PC-9 (cell line): ENCODE data around the gene GNB3. TPM values are rescaled to one million over a fixed set of nuclear protein-coding genes. Genes with fewer than 3 reads are reported as not detected.

ENCODE experiments used
- BruUV-seq: library from RNA; stranded (reverse); fragments of 400-500 nt; replicated peaks from 2 replicates; lab custom pipeline; 2021; lab: Mats Ljungman, UMichigan
- CTCF ChIA-PET: fragments of 300-600 bp; sonication (Branson Sonifier 250); formaldehyde crosslinking; loops from one replicate; lab custom pipeline; 2022; ENCODE audit warnings: antibody characterized with exemption; lab: Charles Lee
- POLR2A ChIA-PET: fragments of 300-600 bp; sonication (Branson Sonifier 250); formaldehyde crosslinking; loops from one replicate; lab custom pipeline; 2022; ENCODE audit warnings: antibody characterized with exemption; ENCODE audit not compliant: unreplicated experiment; lab: Charles Lee
- DNase-seq, 2 experiments: peaks; one replicate each; pipeline versions ENCODE4 v3.0.0 to v3.0.0-alpha.2; 2015 to 2022; ENCODE audit warnings: mixed read lengths in 1 of 2
- H2AFZ ChIP-seq: fragments of 200-600 bp; sonication (generic); 2 replicates; pipeline ENCODE4 v1.8.1; 2017; ENCODE audit warnings: antibody characterized with exemption
- H3F3A ChIP-seq: fragments of 200-600 bp; sonication (generic); 2 replicates; pipeline ENCODE4 v1.8.1; 2017; ENCODE audit warnings: antibody characterized with exemption, mild to moderate bottlenecking, low read depth; ENCODE audit not compliant: insufficient read depth
- H3K27ac ChIP-seq: fragments of 200-600 bp; sonication (generic); 2 replicates; pipeline ENCODE4 v1.6.1; 2016; ENCODE audit warnings: mixed run types
- H3K27me3 ChIP-seq: fragments of 200-600 bp; sonication (generic); 2 replicates; pipeline ENCODE4 v1.6.1; 2016; ENCODE audit warnings: low read depth, mixed run types; ENCODE audit not compliant: insufficient read depth
- H3K36me3 ChIP-seq: fragments of 200-600 bp; sonication (generic); 2 replicates; pipeline ENCODE4 v1.6.1; 2016; ENCODE audit warnings: low read depth, mixed run types
- H3K4me1 ChIP-seq: fragments of 200-600 bp; sonication (generic); replicated peaks from 2 replicates; pipeline ENCODE4 v1.6.1; 2016; ENCODE audit warnings: mixed run types; ENCODE audit not compliant: insufficient read depth
- H3K4me2 ChIP-seq: fragments of 200-600 bp; sonication (generic); 2 replicates; pipeline ENCODE4 v1.6.1; 2017; ENCODE audit warnings: mixed run types
- H3K4me3 ChIP-seq: fragments of 200-600 bp; sonication (generic); 2 replicates; pipeline ENCODE4 v1.6.1; 2016; ENCODE audit warnings: mixed run types
- H3K79me2 ChIP-seq: fragments of 200-600 bp; sonication (generic); 2 replicates; pipeline ENCODE4 v1.6.1; 2017; ENCODE audit warnings: low read depth, mixed run types
- H3K9me2 ChIP-seq: fragments of 200-600 bp; sonication (generic); 2 replicates; pipeline ENCODE4 v1.8.1; 2017; ENCODE audit warnings: mild to moderate bottlenecking; ENCODE audit not compliant: insufficient read depth
- H3K9me3 ChIP-seq: fragments of 200-600 bp; sonication (generic); 2 replicates; pipeline ENCODE4 v1.8.1; 2016; ENCODE audit warnings: low read depth; ENCODE audit not compliant: insufficient read depth
- H4K20me1 ChIP-seq: fragments of 200-600 bp; sonication (generic); 2 replicates; pipeline ENCODE4 v1.8.1; 2017; ENCODE audit not compliant: insufficient read depth
- EZH2 ChIP-seq: fragments of 200-600 bp; sonication (generic); IDR thresholded peaks from 2 replicates; pipeline ENCODE4 v1.8.0; 2017; ENCODE audit warnings: antibody characterized with exemption, low read depth
- intact Hi-C: fragments of 100-400 bp; cut with micrococcal nuclease; formaldehyde crosslinking; loops from one replicate; pipeline ENCODE4 v1.10.0; 2022; ENCODE audit not compliant: unreplicated experiment
- total RNA-seq: library from RNA; stranded (reverse); gene quantifications from 2 replicates; pipeline ENCODE4 v1.2.3, GENCODE V29; 2021
- TF ChIP-seq, protein P1 (sequence below): fragments of 200-600 bp; sonication (generic); conservative IDR thresholded peaks from 2 replicates; pipeline ENCODE4 v1.6.1; 2017; ENCODE audit warnings: mixed run types, antibody characterized with exemption, mild to moderate bottlenecking, moderate library complexity

GNB3 gene
- total RNA-seq, 1 experiment from 2014 or later: not detected

- no peak for DNase-seq
- intact Hi-C loops: no loop called here
- CTCF ChIA-PET: no interaction called here
Observed at GRCh38 chr12:6817098-6817497, 23.6 kb upstream of the GNB3 start.

DNA sequence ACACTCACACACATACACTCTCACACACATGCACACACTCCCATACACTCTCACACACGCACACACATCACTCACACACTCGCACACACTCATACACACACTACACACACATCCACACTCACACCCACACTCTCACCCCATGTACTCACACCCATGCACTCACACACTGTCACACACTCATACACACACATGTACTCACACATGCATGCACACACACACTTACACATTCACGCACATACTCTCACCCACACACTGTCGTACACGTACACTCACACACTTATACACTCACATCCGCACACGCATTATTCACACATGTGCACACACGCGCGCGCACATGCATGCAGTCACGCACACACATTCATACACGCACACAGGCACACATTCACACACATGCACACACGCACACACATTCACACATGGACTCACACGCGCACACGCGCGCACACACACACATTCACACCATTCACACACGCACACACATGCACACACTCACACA is 23.0 kb upstream of the GNB3 start:
- Histone ChIP-seq H3K9me2 (no peaks in the 10 kb centered on the region), H3K4me3 (no peak overlapping the region), H3K4me1 (no peaks in the 10 kb centered on the region; the same call in 1 of the 2 replicates), H3F3A (no peaks in the 10 kb centered on the region), H3K36me3 (no peaks in the 10 kb centered on the region), H3K27me3 (peaks cover 61% of the 10 kb centered on the region), H2AFZ (no peak overlapping the region), H4K20me1 (no peaks in the 10 kb centered on the region), H3K27ac (no peak overlapping the region), H3K79me2 (no peaks in the 10 kb centered on the region), H3K4me2 (no peak overlapping the region), H3K9me3 (no peaks in the 10 kb centered on the region)
- POLR2A ChIA-PET: no interaction called here
- intact Hi-C loops: no loop called here
- CTCF ChIA-PET: no interaction called here
- no peak for TF ChIP-seq EZH2
- TF ChIP-seq, protein P1, sequence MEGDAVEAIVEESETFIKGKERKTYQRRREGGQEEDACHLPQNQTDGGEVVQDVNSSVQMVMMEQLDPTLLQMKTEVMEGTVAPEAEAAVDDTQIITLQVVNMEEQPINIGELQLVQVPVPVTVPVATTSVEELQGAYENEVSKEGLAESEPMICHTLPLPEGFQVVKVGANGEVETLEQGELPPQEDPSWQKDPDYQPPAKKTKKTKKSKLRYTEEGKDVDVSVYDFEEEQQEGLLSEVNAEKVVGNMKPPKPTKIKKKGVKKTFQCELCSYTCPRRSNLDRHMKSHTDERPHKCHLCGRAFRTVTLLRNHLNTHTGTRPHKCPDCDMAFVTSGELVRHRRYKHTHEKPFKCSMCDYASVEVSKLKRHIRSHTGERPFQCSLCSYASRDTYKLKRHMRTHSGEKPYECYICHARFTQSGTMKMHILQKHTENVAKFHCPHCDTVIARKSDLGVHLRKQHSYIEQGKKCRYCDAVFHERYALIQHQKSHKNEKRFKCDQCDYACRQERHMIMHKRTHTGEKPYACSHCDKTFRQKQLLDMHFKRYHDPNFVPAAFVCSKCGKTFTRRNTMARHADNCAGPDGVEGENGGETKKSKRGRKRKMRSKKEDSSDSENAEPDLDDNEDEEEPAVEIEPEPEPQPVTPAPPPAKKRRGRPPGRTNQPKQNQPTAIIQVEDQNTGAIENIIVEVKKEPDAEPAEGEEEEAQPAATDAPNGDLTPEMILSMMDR: no peak
- no peak for DNase-seq
- no TSS peak for BruUV-seq

More at GRCh38 chr12:6817098-6817497, 23.6 kb upstream of the GNB3 start:
- no peak for TF ChIP-seq EZH2
- TF ChIP-seq, protein P1: no peak
- H3K79me2 ChIP-seq: no peaks in the 10 kb centered on the region
- H2AFZ ChIP-seq: no peak overlapping the region
- no peaks in the 10 kb centered on the region for H3K9me3 ChIP-seq
- no peaks in the 10 kb centered on the region for H4K20me1 ChIP-seq
- H3F3A ChIP-seq: no peaks in the 10 kb centered on the region
- H3K27me3 ChIP-seq: peaks cover 55% of the 10 kb centered on the region
- POLR2A ChIA-PET: no interaction called here
- no peak overlapping the region for H3K4me2 ChIP-seq
- no peak overlapping the region for H3K4me3 ChIP-seq
- H3K36me3 ChIP-seq: no peaks in the 10 kb centered on the region
- no peaks in the 10 kb centered on the region; the same call in 1 of the 2 replicates for H3K4me1 ChIP-seq
- no peak overlapping the region for H3K27ac ChIP-seq
- no peaks in the 10 kb centered on the region for H3K9me2 ChIP-seq
- no TSS peak for BruUV-seq

GRCh38 chr12:6818222-6818621 is 22.5 kb upstream of the GNB3 start:
- Histone ChIP-seq H3K4me1 (no peaks in the 10 kb centered on the region; the same call in 1 of the 2 replicates), H3K4me3 (no peak overlapping the region), H4K20me1 (no peaks in the 10 kb centered on the region), H2AFZ (no peak overlapping the region), H3K9me3 (no peaks in the 10 kb centered on the region), H3K79me2 (no peaks in the 10 kb centered on the region), H3K4me2 (no peak overlapping the region), H3K9me2 (no peaks in the 10 kb centered on the region), H3K27ac (no peak overlapping the region), H3K36me3 (no peaks in the 10 kb centered on the region), H3K27me3 (peaks cover 66% of the 10 kb centered on the region), H3F3A (no peaks in the 10 kb centered on the region)
- no TSS peak for BruUV-seq
- intact Hi-C loops: no loop called here
- CTCF ChIA-PET: no interaction called here
- POLR2A ChIA-PET: no interaction called here
- no peak for TF ChIP-seq EZH2
- TF ChIP-seq, protein P1: no peak
- no peak for DNase-seq
